Kidney (tissue), 14 donors: ENCODE measurements around the gene PCSK5. TPM values are rescaled to one million over a fixed set of nuclear protein-coding genes. Genes with fewer than 3 reads are reported as not detected.
"Not testable (repeated sequence)": the region's sequence is repeated elsewhere in the genome, so short reads cannot be mapped to it uniquely, and the experiment has no call there.

ENCODE experiments used
- DNase-seq, 5 donors: peaks; one replicate each; pipeline ENCODE4 v3.0.0-alpha.2; 2013 to 2020
- FAIRE-seq: peaks from 2 replicates; lab custom pipeline; 2012; peaks lifted over from hg19 to GRCh38; lab: Jason Lieb, UNC
- H3K27ac ChIP-seq, 2 donors: one replicate each; pipeline ENCODE4 v1.7.0; 2013; ENCODE audit warnings: low read depth in 2 of 2, low read length in 2 of 2, inconsistent platforms in 1 of 2
- H3K27me3 ChIP-seq: one replicate; pipeline ENCODE4 v1.7.1; 2013; ENCODE audit warnings: low read length, inconsistent platforms; ENCODE audit not compliant: control insufficient read depth, insufficient read depth
- H3K36me3 ChIP-seq, 3 donors: one replicate each; pipeline versions ENCODE4 v1.7.0 to v1.7.1; 2013; ENCODE audit warnings: low read length in 3 of 3, control low read depth in 1 of 3, inconsistent platforms in 1 of 3; ENCODE audit not compliant: insufficient read depth in 3 of 3, control insufficient read depth in 2 of 3
- H3K4me1 ChIP-seq, 3 donors: one replicate each; pipeline versions ENCODE4 v1.7.0 to v1.7.1; 2013; ENCODE audit warnings: low read length in 3 of 3, inconsistent platforms in 1 of 3, low read depth in 1 of 3; ENCODE audit not compliant: control insufficient read depth in 2 of 3, insufficient read depth in 2 of 3
- H3K4me3 ChIP-seq, 3 donors: one replicate each; pipeline versions ENCODE4 v1.7.0 to v1.8.1; 2013; ENCODE audit warnings: low read length in 3 of 3, control low read depth in 1 of 3, inconsistent platforms in 1 of 3
- H3K9ac ChIP-seq, 3 donors: one replicate each; pipeline versions ENCODE4 v1.7.0 to v1.7.1; 2013; ENCODE audit warnings: low read length in 3 of 3, control low read depth in 1 of 3, inconsistent platforms in 1 of 3
- H3K9me3 ChIP-seq, 3 donors: one replicate each; pipeline versions ENCODE4 v1.7.0 to v1.7.1; 2013; ENCODE audit warnings: low read length in 3 of 3, control low read depth in 1 of 3, inconsistent platforms in 1 of 3; ENCODE audit not compliant: control insufficient read depth in 2 of 3, insufficient read depth in 1 of 3
- CTCF ChIP-seq: IDR thresholded peaks from 3 replicates; pipeline ENCODE4 v1.5.1; 2012; ENCODE audit warnings: mild to moderate bottlenecking, moderate library complexity, borderline replicate concordance; ENCODE audit not compliant: insufficient read depth; ENCODE audit errors: extremely low read depth
- intact Hi-C: fragments of 100-400 bp; cut with DNase I; formaldehyde crosslinking; loops from one replicate; pipeline ENCODE4 v1.11.1; 2022
- polyA plus RNA-seq: library from polyadenylated mRNA; stranded (reverse); fragments of 350-450 nt; fragmentation: Illumina TruSeq; extraction: RNeasy Lipid Tissue Mini Kit (QIAGEN cat#74804); gene quantifications from one replicate; pipeline ENCODE4 v1.2.3, GENCODE V29; 2014; ENCODE audit warnings: low read depth, low replicate concordance; ENCODE audit not compliant: insufficient read depth
- total RNA-seq: library from RNA; stranded (reverse); fragmentation: NEBNext Ultra II Directional; extraction: Animal tissue kit (Norgen Biotek cat#: 25700); gene quantifications from one replicate; pipeline ENCODE4 v1.2.1, GENCODE V29; 2021
- donor health status: control.
- donor health status: control.
- donor health status: control.
- donor health status: control.
- donor health status: control.
- donor health status: DM: yes; HTN: yes; CAD: no.
- donor health status: Normal renal cell carcinoma (clear cell type).

The PCSK5 gene
- total and polyA plus RNA-seq, 2 donors from 2014 or later, result 1.6 to 14.7 TPM

DNA sequence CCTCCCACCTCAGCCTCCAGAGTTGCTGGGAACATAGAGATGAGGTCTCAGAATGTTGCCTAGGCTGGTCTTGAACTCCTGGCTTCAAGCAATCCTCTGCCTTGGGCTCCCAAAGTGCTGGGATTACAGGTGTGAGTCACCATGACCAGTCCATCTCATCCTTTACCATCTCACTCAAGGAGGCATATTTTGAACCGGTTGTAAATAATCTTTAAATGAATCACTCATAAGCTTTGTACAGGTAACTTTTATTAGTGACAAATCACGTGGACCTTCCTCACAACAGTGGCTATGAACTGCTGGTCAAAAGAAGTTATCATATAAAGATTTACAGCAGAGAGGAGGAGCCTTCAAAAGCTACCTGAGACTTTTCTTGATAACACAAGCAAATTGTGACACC lies 433.0 kb downstream of the PCSK5 start:
- no peak for FAIRE-seq

DNA sequence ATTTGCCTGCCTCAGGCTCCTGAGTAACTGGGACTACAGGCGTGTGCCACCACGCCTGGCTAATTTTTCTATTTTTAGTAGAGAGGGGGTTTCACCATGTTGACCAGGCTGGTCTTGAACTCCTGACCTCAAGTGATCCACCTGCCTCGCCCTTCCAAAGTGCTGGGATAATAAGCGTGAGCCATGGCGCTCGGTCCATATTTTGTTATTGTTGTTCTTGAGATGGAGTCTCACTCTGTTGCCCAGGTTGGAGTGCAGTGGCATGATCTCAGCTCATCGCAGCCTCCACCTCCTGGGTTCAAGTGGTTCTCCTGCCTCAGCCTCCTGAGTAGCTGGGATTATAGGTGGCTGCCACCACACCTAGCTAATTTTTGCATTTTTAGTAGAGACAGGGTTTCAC lies 433.6 kb downstream of the PCSK5 start:
- H3K9ac ChIP-seq, H3K9me3 ChIP-seq, H3K27me3 ChIP-seq, intact Hi-C loops, H3K27ac ChIP-seq, DNase-seq, H3K4me3 ChIP-seq, FAIRE-seq, H3K36me3 ChIP-seq, H3K4me1 ChIP-seq: not testable (repeated sequence)

More for the DNA sequence above, 433.0 kb downstream of the PCSK5 start:
- Histone ChIP-seq H3K4me1 (no peaks in the 10 kb centered on the region), H3K4me3 (no peak overlapping the region), H3K9ac (no peak overlapping the region), H3K9me3 (no peaks in the 10 kb centered on the region), H3K36me3 (no peaks in the 10 kb centered on the region), H3K27me3 (no peaks in the 10 kb centered on the region), H3K27ac (no peak overlapping the region)
- DNase-seq, result no peak
- intact Hi-C loops, result no loop called here
- no peak for TF ChIP-seq CTCF

DNA sequence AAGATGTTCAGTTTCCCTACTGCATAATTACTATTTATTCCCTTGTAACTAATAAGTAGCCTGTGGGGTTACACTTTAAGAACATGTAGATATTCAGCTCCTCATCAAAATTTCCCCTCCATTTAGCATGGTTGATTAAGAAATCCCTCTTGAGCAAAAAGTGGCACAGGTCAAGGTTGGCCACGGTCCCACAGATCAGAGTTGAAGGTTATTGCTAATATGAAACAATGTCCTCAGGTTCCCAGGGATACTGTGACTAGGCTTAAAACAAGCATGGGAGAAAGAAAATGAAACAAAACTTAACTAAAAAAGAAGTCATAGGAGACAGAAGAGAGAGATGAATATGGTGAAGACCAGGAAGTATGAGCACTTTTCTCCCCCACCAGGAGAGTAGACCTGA lies 439.6 kb downstream of the PCSK5 start:
- H3K4me1 ChIP-seq, result no peaks in the 10 kb centered on the region
- H3K27ac ChIP-seq, result no peak overlapping the region
- H3K27me3 ChIP-seq, result no peaks in the 10 kb centered on the region
- intact Hi-C loops, result no loop called here
- FAIRE-seq (no peak), DNase-seq (no peak)
- peaks cover 0 to 8% (median 2%) of the 10 kb centered on the region in 3 donors for H3K36me3 ChIP-seq
- TF ChIP-seq CTCF, result no peak
- H3K4me3 ChIP-seq, result no peak overlapping the region
- H3K9ac ChIP-seq, result no peak overlapping the region
- H3K9me3 ChIP-seq, result no peaks in the 10 kb centered on the region

GRCh38 chr9:76333388-76333787 lies 442.9 kb downstream of the PCSK5 start:
- no peaks in the 10 kb centered on the region for H3K4me1 ChIP-seq
- H3K27ac ChIP-seq, result no peak overlapping the region
- no peak overlapping the region for H3K9ac ChIP-seq
- peaks cover 0 to 8% (median 2%) of the 10 kb centered on the region in 3 donors for H3K36me3 ChIP-seq
- no peak for FAIRE-seq
- no peak for DNase-seq
- no peaks in the 10 kb centered on the region for H3K27me3 ChIP-seq
- no peak overlapping the region for H3K4me3 ChIP-seq
- TF ChIP-seq CTCF, result no peak
- intact Hi-C loops, result no loop called here
- H3K9me3 ChIP-seq, result no peaks in the 10 kb centered on the region
